HG03520 (cell line): ENCODE data around the gene HOXC5.

Experiments used
- ATAC-seq: cut with Tn5 transposase; IDR thresholded peaks from one replicate; pipeline ENCODE4 v1.9.1; 2021; ENCODE audit warnings: mild to moderate bottlenecking, moderate library complexity; ENCODE audit not compliant: unreplicated experiment

The HOXC5 gene

DNA sequence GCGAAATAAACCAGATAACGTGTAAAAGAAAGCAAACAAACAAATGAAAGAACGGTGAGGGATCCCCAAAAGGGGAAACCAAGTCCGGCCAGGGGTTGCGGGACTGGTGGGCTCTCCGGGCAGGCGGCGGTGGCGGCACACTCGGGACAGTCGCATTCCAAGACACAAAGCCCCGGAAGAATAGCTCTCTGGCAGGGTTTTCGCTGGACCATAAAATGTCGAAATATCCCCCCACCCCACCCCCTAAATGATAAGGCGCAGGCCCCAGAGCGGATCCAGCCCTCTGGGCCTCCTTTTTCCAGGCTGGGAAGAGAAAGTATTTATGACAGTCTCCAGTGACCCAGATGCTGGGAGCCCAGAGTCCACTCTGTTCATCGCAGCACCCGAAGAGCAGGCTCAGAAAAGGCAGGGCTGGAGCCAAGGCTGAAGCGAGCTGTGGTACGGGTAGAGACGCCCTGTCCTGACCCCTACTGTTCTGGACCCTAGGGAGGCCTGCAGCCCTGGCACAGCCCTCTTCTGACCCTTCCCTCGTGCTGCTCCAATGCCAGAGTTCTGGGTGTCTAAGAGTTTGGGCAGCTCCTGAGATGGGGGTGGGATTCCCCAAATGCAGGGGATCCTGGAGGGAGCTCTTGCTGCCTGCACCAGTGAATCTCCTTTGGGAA is 26.2 kb upstream of the HOXC5 start:
- no peak for ATAC-seq

DNA sequence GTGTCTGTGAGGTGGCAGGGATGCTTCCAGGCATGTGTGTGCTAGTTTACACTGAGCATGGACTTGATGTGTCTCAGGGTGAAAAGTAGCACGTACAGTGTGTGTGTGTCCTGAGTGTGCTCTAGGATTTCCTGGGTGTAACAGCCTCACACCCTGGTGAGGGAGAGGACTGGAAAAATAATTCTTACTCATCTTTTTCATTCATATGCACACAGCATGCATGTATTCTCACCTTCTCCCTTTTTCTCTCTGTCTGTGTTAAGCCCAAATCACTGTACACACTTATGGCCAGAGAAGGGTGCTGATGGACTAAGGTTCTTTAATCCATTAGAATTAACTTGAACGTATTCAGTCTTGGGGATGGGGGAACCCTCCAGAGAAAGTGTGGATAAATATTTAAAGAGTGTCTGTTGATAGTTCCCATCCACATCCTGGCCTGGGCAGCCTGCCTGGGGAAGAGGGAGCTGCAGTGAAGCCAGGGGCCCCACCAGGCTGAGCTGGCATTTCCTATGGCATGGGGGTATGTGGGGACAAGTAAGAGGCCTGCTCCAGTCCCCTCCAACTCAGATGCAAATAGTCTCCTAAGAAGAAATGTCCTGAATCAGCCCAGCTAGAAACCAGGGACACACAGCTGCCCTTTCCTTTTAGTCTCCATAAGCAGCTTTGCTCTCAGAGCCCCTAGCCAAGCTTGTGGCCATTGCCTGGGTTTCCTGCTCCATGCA is 25.2 kb upstream of the HOXC5 start:
- no peak for ATAC-seq

DNA sequence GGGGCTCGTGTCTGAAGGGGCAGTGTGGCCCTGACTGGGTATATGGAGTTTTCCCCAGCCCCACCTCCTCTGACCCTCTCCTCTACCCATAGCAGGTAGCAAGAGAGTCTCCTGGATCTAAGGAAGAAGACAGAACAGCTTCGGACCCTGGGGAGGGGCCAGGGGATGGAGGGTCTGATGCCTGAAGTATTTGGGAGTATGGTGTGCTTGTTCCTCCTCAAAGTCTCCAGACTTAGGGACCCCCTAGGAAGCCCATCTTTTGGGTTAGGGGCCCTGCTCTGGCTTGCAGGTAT is 24.6 kb upstream of the HOXC5 start:
- no peak for ATAC-seq

DNA sequence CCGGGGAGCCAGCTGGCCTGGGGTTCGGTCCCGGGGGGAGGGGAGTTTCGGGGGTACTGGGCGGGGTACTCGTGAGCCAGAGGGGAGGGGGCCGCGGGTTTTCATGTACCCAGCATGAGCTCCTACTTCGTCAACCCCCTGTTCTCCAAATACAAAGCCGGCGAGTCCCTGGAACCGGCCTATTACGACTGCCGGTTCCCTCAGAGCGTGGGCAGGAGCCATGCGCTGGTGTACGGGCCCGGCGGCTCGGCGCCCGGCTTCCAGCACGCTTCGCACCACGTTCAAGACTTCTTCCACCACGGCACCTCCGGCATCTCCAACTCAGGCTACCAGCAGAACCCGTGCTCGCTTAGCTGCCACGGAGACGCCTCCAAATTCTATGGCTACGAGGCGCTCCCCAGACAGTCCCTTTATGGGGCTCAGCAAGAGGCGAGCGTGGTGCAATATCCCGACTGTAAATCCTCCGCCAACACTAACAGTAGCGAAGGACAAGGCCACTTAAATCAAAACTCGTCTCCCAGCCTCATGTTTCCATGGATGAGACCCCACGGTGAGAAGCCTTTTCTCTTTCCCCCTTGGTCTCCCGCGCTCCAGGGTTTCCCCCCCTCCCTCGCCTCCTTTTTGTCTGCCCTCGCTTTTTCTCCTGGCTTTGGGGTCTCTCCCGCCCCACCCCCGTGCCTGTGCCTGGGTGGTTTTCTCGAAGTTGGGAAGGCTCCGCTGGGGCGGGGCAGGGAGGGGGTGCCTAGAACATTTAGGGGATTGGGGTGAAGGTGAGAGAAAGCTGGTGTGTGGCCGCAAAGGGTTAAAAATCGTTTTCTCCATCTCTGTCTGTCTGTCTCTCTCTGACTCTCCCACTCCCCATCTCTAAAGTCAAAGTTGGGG is 23.4 kb upstream of the HOXC5 start:
- no peak for ATAC-seq

DNA sequence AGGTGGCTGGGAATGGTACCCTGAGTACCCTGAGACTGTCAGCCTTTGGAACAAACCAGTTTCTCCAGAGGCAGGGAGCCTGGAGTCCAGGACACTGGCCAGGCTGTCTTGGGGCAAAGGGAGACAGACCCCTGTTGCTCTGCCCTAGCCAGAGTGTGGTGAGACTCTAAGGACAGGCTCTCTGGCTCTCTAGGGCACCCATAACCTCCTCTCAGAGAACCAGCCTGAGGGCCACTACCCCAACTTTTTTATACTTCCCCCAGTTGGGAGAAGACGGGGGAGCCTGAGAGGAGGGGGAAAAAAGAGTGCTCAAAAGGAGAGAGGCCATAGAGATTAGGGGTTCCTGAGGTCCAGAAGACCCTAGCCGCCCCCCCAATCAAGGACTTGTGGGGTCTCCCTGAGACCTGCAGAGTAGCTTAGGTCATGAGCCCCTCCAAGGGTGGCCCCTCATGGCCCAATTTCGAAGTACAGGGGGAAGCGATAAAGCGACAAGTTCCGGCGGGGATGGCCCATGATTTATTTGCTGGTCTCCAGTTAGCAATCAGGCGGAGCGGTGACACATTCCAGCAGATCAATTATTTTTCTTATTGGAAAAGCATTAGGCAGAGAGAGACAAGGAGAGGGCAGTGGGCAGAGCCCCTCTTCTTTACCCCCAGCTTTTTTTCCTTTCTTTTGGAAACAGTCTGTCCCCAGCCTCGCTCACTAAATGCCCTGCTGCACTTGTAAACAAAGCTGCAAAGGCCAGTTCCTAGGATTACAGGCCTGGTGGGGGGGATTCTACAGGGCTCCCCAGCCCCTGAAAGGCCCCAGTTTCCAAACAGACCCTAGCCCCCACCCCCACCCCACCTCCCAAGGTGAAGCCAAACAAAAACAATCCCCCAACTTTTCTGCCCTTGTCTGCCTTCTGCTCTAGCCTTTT is 22.5 kb upstream of the HOXC5 start:
- no peak for ATAC-seq

DNA sequence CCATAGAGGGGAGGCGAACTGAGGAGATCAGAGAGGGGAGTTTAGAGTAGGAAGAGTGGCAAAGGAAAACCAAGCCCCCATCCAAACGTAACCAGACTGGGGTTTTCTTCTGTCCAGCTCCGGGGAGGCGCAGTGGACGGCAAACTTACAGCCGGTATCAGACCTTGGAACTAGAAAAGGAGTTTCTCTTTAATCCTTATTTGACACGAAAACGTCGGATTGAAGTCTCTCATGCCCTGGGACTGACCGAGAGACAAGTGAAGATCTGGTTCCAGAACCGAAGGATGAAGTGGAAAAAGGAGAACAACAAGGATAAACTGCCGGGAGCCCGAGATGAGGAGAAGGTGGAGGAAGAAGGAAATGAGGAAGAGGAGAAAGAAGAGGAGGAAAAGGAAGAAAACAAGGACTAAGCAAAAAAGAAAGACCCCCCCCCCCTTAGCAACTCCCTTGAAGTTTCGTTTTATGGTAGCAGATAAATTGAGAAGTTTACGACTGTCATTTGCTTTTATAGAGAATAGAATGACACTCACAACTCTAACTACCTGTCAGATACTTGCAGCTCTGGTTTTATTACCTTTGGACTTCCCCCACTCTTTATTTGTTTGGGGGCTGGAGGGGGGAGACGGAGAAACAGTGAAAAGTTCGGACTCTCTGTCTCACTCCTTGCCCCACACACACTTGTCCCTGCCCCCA is 21.7 kb upstream of the HOXC5 start:
- no peak for ATAC-seq

DNA sequence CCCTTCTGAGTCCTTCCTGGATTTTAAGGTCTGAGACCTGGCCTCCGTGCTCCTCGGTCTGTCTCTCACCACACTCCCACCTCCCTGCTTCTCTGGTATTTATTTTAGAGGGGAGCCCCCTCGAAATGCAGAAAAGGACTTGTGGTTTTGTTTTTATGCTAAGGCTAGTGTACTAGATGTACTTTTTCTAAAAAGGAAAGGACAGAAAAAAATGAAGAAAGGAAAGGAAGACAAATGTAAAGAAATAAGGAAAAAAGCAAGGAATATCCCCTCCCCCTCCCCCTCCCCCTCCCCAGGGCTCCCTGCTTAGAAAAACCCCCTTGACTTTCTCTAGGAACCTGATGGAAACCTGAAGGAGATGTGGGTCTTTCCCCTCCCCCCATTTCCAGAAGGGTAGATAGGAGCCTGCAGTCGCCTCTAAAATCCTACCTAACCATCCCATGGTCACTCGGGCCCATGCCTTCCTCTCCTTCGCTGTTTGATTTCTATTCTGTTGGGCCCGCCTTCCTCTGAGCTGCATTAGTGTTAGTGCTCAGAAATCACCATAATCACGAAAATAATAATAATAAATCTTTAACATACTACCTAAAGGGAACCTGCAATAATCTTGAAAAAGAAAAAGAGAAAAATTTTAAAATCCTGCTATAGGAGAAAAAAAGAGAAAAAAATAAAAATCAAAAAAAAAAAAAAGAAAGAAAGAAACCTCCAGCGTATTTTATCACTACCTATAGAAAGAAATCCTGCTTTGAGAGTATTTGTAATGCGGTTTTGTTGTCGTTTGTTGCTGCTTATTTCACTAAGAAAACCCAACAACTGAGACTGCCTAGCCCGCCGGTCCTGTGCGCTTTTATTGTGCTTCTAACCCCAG is 21.0 kb upstream of the HOXC5 start:
- no peak for ATAC-seq

DNA sequence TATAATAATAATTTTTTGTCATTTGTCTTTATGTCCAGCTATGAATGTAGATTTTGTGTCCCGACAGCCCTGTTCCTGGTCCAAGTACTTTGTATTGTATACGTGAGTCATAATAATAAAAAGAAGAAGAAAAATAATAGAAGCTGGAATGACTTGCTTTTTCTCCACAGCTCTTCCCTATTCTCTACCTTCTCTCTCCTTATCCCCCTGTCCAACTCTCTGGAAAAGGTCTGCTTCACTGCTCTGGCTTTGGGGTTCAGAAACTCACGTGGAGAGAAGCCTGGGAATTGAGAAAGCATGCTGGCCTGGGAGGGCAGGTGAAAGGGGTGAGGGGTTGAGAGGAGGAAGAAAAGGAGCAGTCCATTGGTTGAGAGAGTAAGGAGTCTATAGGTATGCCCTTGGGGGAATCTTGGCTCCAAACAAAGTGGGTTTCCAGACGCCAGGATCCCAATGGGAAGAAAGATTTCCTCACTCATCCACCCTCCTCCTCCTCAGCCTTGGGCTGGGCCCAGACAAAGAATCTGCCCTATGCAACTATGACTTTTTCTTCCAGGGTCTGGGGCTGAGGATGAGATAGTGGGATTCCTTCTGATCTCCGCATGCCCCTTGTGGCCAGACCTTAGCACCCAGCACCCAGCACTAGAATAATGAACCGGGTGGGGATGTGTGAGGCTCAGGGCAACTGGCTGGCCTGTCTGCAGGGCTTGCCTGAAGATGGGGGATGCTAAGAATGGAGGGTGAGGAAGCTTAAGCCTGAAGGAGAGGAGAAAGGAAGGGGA is 20.0 kb upstream of the HOXC5 start:
- no peak for ATAC-seq

DNA sequence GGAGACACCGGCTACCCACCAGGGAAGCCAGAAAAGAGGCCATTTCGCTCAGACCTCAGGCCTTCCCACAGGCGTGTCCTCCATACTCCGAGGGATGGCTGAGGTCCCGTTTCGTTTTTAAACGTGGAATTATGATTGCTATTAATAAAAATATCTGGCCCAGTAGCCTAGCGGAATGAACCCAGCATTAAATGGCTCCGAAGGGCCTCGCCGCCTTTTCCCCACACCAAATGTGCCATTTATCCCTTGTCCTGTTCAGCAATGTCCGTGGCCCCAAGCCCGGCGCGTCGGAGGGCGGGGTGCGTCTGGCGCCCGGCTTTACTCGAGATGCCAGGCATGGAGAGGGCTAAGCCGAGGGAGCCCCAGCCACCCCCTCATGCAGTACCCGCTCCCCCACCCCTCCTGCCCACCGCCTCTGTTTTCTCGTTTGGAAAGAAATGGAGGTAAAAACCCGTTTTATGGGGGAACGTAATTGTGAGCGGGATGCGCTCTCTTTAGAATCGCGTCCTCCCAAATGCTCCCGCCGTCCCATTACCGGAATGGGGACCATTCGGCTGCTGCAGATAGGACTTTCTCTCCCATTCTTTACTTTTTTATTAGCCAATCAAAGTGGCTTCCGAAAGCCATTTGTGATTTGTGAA is 18.4 kb upstream of the HOXC5 start:
- no peak for ATAC-seq

DNA sequence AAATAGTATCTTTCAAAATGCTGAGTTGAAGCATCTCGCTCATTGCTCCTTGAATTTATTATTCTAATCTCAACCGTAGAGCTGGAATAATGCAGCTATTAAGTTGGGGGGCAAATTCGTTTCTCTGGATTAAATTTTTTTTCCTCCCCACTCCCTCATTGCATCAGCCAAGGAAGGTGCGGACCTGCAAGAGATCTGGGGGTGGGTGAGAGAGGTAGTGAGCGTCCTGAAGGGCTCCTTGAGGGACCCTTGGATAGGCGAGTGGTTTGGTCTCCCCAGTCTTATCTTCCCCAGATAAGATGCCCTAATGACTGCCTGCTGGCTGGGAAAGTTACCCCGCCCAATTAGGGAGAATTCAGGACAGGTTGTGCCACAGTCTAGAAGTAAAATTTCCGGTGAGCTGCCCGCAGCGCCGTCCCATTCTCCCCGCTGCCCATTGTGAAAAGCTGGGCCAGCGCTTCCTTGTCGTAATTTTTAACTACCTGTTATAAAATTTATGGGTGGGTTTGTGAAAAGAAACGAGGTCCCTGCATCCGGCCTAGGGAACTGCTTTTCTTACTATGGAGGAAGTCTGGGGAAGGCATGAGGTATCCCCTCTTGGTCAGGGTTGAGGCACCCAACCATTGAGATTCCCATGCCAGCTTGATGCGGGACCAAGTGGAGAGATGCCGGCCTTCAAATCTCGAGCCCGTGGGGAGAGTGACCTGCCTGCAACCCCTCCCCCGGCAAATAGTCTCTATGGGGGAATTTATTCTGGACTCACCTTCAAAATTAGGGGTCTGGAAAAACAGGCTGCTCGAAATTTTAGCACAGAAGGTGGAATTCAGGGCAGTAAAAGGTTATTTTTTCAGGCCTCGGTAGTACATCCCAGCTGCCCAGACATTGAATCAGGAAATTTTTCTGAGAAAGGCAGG is 17.6 kb upstream of the HOXC5 start:
- ATAC-seq, result no peak

DNA sequence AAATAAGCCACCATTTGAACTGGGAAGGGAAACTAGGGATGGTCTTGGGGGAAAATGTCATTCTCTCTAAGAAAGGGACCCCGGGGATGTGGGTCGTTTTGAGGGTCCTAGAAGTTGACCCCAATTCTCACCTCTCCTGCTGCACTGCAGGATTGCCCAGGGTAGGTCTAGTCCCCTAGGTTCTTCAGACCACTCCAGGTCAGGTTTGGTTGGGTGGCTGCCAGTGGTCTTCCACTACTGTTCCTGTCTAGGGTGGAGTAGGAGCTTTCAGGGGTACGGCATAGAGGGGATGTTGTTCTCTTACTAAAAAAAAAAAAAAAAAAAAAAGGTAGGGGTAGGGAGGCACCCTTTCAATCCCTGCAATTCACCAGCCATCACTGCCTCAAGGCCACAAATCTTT is 16.8 kb upstream of the HOXC5 start:
- ATAC-seq, result no peak

DNA sequence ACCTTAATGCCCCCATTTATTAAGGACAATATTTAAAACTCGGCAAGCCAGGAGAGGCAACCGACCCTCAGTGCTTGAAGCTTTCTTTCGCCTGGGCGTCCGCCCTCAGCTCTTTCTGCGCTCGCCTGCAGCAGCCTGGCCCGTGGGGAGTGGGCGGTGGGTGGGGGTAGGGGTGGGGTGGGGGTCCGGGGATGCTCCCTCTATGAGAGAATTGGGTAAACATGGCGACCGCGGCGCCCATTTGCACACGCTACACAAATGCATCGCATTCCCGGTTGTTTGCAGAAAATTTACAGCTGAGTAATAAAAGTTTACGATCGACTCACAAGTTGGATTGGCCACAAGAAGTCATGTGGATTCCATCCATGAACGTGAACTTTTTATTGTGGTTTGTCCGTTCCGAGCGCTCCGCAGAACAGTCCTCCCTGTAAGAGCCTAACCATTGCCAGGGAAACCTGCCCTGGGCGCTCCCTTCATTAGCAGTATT is 16.3 kb upstream of the HOXC5 start:
- no peak for ATAC-seq

DNA sequence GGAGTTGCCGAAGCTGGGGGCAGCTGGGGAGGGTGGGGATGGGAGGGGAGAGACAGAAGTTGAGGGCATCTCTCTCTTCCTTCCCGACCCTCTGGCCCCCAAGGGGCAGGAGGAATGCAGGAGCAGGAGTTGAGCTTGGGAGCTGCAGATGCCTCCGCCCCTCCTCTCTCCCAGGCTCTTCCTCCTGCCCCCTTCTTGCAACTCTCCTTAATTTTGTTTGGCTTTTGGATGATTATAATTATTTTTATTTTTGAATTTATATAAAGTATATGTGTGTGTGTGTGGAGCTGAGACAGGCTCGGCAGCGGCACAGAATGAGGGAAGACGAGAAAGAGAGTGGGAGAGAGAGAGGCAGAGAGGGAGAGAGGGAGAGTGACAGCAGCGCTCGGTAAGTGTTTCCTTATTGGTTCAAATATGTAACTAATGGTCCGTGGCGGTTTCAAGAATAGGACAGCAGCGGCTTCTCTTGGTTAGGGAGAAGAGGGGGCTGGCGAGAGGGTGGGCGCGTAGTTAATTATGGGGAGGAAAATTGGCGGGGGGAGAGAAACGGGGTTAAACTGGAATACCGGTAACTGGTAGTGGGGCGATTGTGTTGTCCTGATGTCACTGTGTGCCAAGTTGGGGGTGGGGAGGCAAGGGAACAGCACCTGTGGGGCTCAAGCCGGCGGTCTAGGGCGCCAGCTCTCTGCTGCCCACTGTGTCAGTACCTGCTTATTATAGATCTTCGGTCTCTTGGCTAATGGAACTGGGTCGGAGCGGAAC is 15.6 kb upstream of the HOXC5 start:
- peak; percentile 27 for ATAC-seq

DNA sequence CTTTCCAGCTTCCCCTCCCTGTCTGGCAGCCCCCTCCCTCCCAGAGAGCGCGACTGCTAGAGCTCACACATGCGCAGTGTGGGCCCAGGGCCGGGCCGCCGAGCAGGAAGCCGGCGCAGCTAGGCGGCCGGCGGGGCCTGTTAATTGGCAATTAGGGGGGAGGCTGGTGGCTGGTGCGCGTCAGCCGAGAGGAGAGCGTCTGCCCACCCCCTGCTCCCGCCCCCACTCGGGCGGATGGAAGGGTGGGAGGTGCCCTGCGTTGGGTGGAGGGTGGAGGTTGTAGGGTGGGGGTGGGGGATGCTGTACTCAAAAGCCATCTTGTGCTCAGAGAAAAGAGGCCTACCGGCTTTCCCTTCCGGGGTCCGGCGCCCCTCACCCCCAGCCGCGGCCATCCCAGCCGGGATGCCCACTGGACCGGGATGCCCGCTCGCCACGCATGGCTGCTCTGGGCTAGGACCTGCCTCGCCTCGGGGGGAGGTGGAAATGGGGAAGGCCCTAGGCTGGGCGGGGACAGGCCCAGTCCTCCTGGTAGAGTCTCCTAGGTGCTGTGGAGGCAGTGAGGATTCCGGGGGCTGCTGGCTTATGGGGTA is 14.9 kb upstream of the HOXC5 start:
- ATAC-seq, result peak; percentile 63

DNA sequence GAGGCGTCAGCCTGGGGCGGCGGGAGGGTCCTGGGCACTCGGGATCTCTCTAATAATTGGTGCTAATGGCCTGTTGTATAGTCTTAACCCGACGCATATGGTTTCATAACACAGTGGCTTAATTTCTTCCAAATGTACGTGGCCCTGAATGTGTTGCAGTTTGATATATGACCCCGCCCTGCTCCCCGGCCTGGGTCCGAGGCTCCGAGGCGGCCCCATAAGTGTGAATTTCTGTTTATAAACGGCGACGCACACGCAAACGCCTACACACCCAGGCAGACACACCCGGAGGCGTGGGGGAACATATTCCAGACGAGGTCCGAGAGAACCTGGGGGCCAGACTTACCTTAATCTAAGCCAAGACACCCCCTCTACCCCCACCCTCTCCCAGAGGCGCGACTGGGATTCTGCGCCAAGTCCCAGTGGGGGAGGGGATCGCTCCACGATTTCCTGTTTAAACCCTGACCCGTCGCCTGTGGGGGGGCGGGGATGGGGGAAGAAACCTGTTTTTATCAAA is 14.3 kb upstream of the HOXC5 start:
- no peak for ATAC-seq
